Lower leg skin (tissue), 4 donors: Measurements from ENCODE around the gene DPPA5. TPM values are rescaled to one million over a fixed set of nuclear protein-coding genes. Genes with fewer than 3 reads are reported as not detected.
"Not testable (repeated sequence)": the region's sequence is repeated elsewhere in the genome, so short reads cannot be mapped to it uniquely, and the experiment has no call there.

ENCODE experiments used
- DNase-seq, 2 donors: peaks; one replicate each; pipeline ENCODE4 v3.0.0-alpha.2; 2019; ENCODE audit warnings: low spot score in 2 of 2
- H3K4me3 ChIP-seq: fragments of 200-600 bp; sonication (generic); 2 replicates; pipeline ENCODE4 v1.5.1; 2017; ENCODE audit warnings: mild to moderate bottlenecking, low read depth; ENCODE audit not compliant: poor library complexity, severe bottlenecking
- POLR2A ChIP-seq, 2 donors: fragments of 450-650 bp; IDR thresholded peaks; one replicate each; pipeline ENCODE4 v1.6.1; 2016 to 2017; ENCODE audit warnings: antibody characterized with exemption in 2 of 2, mild to moderate bottlenecking in 1 of 2, moderate library complexity in 1 of 2
- whole genome bisulfite sequencing, 2 donors: methylation state at CpG; one replicate each; pipeline ENCODE4 v1.1.5; 2018; 5-methylcytosine and 5-hydroxymethylcytosine counted together
- intact Hi-C: fragments of 100-400 bp; cut with DNase I; formaldehyde crosslinking; loops from one replicate; pipeline ENCODE4 v1.15.0; 2023; ENCODE audit warnings: low total_unique reads
- total RNA-seq, 4 donors: library from RNA; depleted of rRNA; stranded (reverse); fragments of >200 nt; gene quantifications; one replicate each; pipeline ENCODE4 v1.1.0, GENCODE V29; 2016
- TF ChIP-seq, protein P1 (sequence below), 3 donors: fragments of 450-650 bp; IDR thresholded peaks; one replicate each; pipeline ENCODE4 v1.5.1; 2016; ENCODE audit warnings: antibody characterized with exemption in 3 of 3, mild to moderate bottlenecking in 3 of 3, moderate library complexity in 2 of 3

Gene DPPA5
- total RNA-seq, 4 donors from 2014 or later, result not detected

DNA sequence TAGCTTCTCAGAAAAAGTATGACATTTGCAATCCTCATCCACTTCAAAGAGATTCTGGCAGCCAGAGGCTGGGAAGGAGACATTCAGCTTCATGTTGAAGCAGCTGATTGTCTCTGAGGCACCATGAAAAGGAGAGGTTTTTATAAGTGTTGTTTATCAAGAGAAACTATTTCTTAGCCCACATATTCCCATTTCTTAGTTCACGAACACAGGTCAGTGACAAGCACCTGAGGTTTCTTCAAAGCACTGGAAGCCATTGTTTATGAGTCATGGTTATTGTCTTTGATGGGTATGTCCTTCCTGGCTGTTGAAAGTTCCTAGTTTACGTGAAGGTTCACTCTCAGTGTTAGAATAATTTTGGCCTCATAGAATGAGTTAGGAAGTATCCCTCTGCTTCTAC, 37.6 kb upstream of the DPPA5 start:
- no peak overlapping the region for H3K4me3 ChIP-seq
- no peak for DNase-seq
- no peak for TF ChIP-seq POLR2A (IDR thresholded peaks at IDR 0.05)
- TF ChIP-seq, protein P1, sequence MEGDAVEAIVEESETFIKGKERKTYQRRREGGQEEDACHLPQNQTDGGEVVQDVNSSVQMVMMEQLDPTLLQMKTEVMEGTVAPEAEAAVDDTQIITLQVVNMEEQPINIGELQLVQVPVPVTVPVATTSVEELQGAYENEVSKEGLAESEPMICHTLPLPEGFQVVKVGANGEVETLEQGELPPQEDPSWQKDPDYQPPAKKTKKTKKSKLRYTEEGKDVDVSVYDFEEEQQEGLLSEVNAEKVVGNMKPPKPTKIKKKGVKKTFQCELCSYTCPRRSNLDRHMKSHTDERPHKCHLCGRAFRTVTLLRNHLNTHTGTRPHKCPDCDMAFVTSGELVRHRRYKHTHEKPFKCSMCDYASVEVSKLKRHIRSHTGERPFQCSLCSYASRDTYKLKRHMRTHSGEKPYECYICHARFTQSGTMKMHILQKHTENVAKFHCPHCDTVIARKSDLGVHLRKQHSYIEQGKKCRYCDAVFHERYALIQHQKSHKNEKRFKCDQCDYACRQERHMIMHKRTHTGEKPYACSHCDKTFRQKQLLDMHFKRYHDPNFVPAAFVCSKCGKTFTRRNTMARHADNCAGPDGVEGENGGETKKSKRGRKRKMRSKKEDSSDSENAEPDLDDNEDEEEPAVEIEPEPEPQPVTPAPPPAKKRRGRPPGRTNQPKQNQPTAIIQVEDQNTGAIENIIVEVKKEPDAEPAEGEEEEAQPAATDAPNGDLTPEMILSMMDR (IDR thresholded peaks at IDR 0.05), result no peak
- WGBS, 2 donors, result 63 to 71% methylated on average over 2 of the region's 2 CpGs
- intact Hi-C loops, result no loop called here

DNA sequence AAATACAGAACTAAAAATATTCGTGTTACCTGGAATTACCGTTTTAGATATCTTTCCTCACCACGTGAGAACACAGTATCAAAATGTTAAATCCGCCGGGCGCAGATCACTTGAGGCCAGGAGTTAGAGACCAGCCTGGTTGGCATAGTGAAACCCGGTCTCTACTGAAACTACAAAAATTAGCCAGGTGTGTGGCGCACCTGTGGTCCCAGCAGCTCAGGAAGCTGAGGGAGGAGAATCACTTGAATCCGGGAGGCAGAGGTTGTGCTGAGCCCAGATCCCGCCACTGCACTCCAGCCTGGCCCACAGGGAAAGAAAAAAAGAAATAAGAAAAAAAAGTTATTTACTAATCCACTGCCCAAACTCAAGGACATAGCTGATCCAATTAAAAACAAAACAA, 35.8 kb upstream of the DPPA5 start:
- intact Hi-C loops, result no loop called here
- WGBS, 2 donors, result 86 to 87% methylated on average over 10 of the region's 10 CpGs
- H3K4me3 ChIP-seq, result no peak overlapping the region
- no peak for DNase-seq
- no peak for TF ChIP-seq POLR2A (IDR thresholded peaks at IDR 0.05)
- TF ChIP-seq, protein P1 (IDR thresholded peaks at IDR 0.05), result no peak

DNA sequence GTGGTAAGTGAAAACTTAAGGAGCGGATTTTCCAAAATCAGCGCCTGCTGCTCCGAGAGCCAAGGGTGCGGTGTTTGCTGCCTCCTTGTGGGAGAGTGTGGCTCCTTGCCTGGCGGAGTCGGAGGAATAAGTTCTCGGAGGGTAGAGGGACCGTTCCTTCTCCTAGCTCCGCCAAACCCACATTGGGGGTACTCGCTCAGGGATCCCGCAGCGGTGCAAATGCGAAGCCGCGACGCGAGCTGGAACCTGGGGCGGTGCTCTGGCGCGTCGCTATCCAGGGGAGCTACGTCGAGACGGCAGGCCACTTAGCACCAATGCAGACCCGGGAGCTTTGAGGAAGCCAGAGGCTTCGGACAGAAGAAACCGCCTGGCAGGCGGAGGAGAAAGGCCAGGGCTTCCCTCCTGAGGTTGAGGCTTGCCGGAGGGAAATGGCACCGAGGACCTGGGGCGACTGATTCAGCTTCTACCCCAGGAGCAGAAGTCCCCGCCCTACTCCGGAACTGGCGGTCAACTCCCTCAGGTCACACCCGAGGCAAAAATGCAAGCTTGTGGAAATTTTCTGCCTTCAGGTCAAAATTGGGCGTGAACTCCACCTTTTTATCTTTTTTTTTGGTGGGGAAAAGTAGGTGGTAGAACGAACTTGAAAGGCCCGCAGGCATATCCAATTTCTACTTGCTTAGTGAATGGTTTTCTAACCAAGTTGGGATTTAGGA, 34.9 kb upstream of the DPPA5 start:
- TF ChIP-seq, protein P1 (IDR thresholded peaks at IDR 0.05), result no peak
- peak overlapping the region; percentile 13 for H3K4me3 ChIP-seq
- intact Hi-C loops, result no loop called here
- 1 to 3% methylated on average over 34 to 35 of the region's 38 CpGs for WGBS, 2 donors
- DNase-seq, result peak in 1 of 2 donors; percentile 30

DNA sequence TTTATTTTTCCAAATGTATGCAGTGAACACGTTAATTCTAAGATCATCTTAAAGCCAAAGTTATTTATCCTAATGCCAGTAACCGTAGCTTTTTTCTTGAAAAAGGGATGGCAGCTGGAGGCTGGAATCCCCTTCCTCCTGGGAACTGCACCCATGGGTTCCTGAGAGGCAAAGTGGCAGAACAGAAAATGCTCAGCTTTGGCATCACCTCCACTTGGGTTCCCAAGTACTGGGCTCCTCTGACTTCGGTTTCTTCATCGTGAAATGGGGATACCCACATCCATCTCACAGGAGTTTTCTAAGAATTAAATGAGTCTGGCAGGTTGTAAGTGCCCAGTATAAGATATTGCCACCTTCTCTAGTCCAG, 34.3 kb upstream of the DPPA5 start:
- no peak overlapping the region for H3K4me3 ChIP-seq
- DNase-seq, result no peak
- no peak for TF ChIP-seq POLR2A (IDR thresholded peaks at IDR 0.05)
- TF ChIP-seq, protein P1 (IDR thresholded peaks at IDR 0.05), result no peak
- 28 to 40% methylated on average over 4 of the region's 4 CpGs for WGBS, 2 donors
- intact Hi-C loops, result no loop called here

DNA sequence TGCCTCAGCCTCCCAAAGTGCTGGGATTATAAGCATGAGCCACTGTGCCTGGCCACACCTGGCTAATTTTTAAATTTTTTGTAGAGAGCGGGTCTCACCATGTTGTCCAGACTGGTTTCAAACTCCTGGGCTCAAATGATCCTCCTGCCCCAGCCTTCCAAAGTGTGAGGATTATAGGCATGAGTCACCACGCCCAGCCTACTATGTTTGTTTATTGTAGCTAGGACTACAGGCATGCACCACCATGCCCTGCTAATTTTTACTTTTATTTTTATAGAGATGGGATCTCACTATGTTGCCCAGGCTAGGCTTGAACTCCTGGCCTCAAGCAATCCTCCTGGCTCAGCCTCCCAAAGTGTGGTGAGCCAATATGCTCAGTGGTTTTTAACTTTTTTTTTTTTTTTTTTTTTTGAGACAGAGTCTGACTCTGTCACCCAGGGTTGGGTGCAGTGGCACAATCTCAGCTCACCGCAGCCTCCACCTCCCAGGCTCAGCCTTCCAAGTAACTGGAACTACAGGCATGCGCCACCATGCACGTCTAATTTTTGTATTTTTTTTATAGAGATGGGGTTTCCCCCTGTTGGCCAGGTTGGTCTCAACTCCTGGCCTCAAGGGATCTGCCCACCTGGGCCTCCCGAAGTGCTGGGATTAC, 28.5 kb upstream of the DPPA5 start:
- 82 to 85% methylated on average over 6 of the region's 6 CpGs for WGBS, 2 donors
- no peak overlapping the region for H3K4me3 ChIP-seq
- no peak for DNase-seq
- no peak for TF ChIP-seq POLR2A (IDR thresholded peaks at IDR 0.05)
- TF ChIP-seq, protein P1 (IDR thresholded peaks at IDR 0.05), result no peak
- intact Hi-C loops, result no loop called here

DNA sequence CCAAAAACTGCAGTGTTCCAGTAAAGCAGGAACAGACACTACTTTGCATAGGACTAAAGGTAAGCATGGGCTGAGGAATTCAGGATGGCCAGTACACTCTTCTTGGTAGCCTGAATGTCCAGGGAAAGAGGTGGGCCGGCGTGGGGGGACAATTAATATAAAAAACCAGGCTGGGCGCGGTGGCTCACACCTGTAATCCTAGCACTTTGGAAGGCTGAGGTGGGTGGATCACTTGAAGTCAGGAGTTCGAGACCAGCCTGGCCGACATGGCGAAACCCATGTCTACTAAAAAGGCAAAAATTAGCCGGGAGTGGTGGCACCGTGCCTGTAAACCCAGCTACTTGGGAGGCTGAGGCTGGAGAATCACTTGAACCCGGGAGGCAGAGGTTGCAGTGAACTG, 27.5 kb upstream of the DPPA5 start:
- DNase-seq, intact Hi-C loops, H3K4me3 ChIP-seq: not testable (repeated sequence)
- WGBS, 2 donors, result 94 to 95% methylated on average over 10 of the region's 10 CpGs
